IPS-18a (cell line): Measurements from ENCODE around the gene SPC24.
"Not testable (repeated sequence)": the region's sequence is repeated elsewhere in the genome, so short reads cannot be mapped to it uniquely, and the experiment has no call there.

Experiments
- H3K27ac ChIP-seq: one replicate; pipeline ENCODE4 v1.5.1; 2013; ENCODE audit warnings: low read length
- H3K27me3 ChIP-seq: one replicate; pipeline ENCODE4 v1.6.1; 2013; ENCODE audit warnings: mild to moderate bottlenecking, low read length; ENCODE audit not compliant: control insufficient read depth, insufficient read depth
- H3K36me3 ChIP-seq: one replicate; pipeline ENCODE4 v1.6.1; 2013; ENCODE audit warnings: low read depth, low read length; ENCODE audit not compliant: control insufficient read depth
- H3K4me1 ChIP-seq: one replicate; pipeline ENCODE4 v1.6.1; 2013; ENCODE audit warnings: low read depth, low read length; ENCODE audit not compliant: control insufficient read depth
- H3K4me3 ChIP-seq: one replicate; pipeline ENCODE4 v1.5.1; 2013; ENCODE audit warnings: low read length
- H3K9ac ChIP-seq: one replicate; pipeline ENCODE4 v1.6.1; 2013; ENCODE audit warnings: mild to moderate bottlenecking, low read length, moderate library complexity
- H3K9me3 ChIP-seq: one replicate; pipeline ENCODE4 v1.6.1; 2013; ENCODE audit warnings: low read depth, low read length; ENCODE audit not compliant: control insufficient read depth

SPC24 gene

DNA sequence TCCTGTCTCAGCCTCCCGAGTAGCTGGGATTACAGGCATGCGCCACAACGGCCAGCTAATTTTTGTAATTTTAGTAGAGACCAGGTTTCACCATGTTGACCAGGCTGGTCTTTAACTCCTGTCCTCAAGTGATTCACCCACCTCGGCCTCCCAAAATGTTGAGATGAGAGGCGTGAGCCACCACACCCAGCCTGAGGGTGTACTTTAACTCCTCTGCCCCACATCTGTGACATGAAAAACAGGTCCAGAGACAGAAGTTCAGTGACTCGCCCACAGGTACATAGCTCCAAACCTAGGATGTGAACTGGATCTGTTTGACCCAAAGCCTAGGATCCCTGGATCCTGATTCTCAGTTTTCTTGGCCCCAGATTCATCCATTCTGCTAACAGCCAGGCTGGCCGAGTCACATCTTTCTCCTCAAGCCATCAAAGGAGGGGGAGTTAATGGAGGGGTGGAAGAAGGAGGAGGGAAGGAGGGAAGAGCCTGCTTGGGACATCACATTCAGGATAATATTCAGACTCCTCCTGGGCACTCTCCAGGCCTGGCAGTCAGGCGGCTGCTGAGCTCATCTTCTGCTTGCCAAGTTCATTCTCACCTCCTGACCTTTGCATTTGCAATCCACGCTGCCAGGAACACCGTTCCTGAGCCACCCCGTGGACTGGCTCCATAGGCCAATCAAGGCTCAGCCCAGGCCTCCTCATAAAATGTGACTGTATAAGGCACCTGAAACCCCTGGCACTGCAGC lies 3.1 kb downstream of the SPC24 start:
- H3K36me3 ChIP-seq = peaks cover 7% of the 10 kb centered on the region
- no peaks in the 10 kb centered on the region for H3K9me3 ChIP-seq

DNA sequence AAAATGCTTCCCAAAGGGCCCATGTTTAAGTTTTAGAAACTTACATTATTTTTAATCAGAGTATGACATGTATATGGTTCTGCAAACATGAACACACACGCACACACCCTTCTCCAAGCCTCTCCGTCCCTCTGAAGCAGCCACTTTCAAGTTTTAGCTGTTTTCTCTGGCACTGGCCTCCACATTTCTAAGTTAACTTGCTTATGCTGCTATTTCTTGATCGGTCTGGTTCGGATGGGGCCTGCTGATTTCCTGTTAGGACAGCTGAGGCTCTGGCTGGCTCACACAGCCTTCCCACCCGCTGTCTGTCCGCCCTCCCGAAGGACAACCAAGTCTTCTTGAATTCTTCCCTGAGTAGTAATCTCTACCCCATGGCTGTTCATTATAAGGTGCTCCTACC lies 4.4 kb downstream of the SPC24 start:
- Histone ChIP-seq H3K4me1 (peaks cover 4% of the 10 kb centered on the region), H3K9ac (no peak overlapping the region), H3K36me3 (peaks cover 14% of the 10 kb centered on the region), H3K4me3 (no peak overlapping the region), H3K9me3 (no peaks in the 10 kb centered on the region), H3K27me3 (no peaks in the 10 kb centered on the region), H3K27ac (no peak overlapping the region)

More for the DNA sequence above, 3.1 kb downstream of the SPC24 start:
- no peak overlapping the region for H3K27ac ChIP-seq
- H3K9ac ChIP-seq = no peak overlapping the region
- H3K4me1 ChIP-seq = peaks cover 4% of the 10 kb centered on the region
- H3K4me3 ChIP-seq = no peak overlapping the region
- H3K27me3 ChIP-seq = no peaks in the 10 kb centered on the region

DNA sequence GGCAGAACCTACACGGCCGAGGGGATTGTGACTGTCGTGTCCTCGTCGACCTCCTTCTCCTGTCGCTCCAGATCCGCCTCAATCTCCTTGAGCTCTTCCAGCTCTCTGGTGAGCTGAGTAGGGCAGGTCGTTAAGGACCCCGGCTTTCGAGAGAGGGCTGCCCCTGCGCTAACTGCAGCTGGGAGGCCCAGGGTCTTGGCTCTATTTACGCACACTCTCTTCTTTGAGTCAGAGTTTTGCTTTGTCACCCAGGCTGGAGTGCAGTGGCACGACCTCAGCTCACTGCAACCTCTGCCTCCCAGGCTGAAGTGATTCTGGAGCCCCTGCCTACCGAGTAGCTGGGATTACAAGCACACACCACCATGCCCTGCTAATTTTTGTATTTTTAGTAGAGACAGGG lies 7.6 kb downstream of the SPC24 start:
- H3K27me3 ChIP-seq = no peaks in the 10 kb centered on the region
- H3K27ac ChIP-seq = no peak overlapping the region
- H3K9ac ChIP-seq = no peak overlapping the region
- peaks cover 6% of the 10 kb centered on the region for H3K4me1 ChIP-seq
- H3K4me3 ChIP-seq = no peak overlapping the region
- no peaks in the 10 kb centered on the region for H3K9me3 ChIP-seq
- peaks cover 22% of the 10 kb centered on the region for H3K36me3 ChIP-seq

DNA sequence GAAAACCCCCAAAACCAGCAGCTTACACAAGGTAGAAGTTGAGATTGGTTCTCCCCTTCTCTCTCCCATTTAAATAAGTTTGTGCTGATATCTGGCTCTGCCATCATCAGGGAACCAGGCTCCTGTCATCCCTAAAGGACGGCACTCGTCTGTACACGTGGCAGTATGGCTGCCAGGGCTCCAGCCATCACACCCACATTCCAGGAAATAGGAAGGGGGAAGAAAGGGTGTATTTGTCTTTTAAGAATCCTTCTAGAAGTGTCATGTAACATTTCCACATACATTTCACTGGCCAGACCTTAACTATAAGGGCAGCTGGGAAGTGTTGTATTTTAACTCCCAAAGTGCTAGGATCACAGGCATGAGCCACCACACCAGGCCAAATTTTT lies 10.1 kb downstream of the SPC24 start:
- peaks cover 22% of the 10 kb centered on the region for H3K36me3 ChIP-seq
- no peak overlapping the region for H3K9ac ChIP-seq
- no peaks in the 10 kb centered on the region for H3K9me3 ChIP-seq
- no peaks in the 10 kb centered on the region for H3K27me3 ChIP-seq
- H3K4me3 ChIP-seq = no peak overlapping the region
- no peak overlapping the region for H3K27ac ChIP-seq
- H3K4me1 ChIP-seq = peaks cover 18% of the 10 kb centered on the region

DNA sequence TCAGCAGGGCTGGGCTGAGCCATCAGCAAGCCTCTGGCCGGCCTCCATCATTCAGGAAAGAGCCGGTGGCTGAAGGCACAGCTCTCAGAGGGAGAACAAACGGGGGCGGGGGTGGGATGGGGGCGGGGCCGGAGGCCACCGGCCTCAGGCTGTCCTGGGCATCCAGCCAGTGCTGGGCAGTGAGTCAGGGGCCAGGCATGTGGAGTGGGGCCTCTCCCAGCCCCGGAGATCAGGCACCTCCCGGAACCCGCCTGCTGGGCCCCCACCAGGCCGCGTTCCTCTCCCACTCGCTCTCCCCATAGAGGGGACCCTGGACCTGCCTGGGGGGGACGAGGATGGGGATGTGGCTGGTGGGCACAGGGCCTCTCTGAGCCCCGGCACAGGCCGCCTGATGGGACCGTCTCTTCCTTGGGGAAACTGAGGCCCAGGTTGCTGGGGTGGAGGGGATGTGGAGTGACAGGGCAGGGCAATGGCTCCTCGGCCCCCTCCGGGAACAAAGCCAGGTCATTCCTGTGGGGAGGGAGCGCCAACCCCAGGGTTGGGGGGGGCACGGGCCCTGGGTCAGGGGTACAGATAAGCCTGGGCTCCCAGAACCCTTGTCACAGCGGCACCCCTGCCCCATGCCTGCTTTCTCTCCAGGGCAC lies 12.9 kb downstream of the SPC24 start:
- Histone ChIP-seq H3K9ac (peak overlapping the region; percentile 45), H3K36me3 (peaks cover 16% of the 10 kb centered on the region), H3K27ac (no peak overlapping the region), H3K9me3 (no peaks in the 10 kb centered on the region), H3K4me1 (peaks cover 21% of the 10 kb centered on the region), H3K4me3 (peak overlapping the region; percentile 24), H3K27me3 (no peaks in the 10 kb centered on the region)

DNA sequence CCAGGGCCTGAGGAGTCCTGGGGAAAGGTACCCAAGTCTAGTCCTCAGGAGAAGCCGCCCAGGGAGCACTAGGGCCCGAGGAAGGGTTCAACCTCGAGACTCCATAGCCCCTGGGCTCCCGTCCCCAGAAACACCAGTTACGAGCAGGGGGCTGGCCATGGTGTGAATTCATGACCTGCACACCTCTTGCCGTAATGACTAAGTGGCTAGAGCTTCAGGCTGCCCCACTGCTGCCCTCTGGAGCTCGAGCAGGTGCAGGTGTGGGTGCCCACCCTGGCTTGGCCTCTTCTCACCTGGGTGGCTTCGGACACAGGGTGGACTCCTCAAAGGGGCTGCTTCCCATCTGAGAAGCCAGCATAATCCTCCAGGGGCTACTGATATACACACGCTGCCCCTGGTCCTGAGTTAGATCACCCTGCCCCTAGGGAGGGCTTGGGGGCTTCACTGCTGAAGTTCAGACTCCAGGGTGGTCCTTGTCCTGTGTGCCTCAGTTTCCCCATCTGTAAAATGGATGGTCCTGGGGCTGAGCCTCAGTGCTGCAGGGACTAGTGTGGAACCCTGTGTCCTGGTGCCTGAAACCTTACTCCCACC lies 13.6 kb downstream of the SPC24 start:
- Histone ChIP-seq H3K9me3 (no peaks in the 10 kb centered on the region), H3K4me1 (peaks cover 21% of the 10 kb centered on the region), H3K27ac (no peak overlapping the region), H3K9ac (no peak overlapping the region), H3K27me3 (no peaks in the 10 kb centered on the region), H3K36me3 (peaks cover 10% of the 10 kb centered on the region), H3K4me3 (no peak overlapping the region)

DNA sequence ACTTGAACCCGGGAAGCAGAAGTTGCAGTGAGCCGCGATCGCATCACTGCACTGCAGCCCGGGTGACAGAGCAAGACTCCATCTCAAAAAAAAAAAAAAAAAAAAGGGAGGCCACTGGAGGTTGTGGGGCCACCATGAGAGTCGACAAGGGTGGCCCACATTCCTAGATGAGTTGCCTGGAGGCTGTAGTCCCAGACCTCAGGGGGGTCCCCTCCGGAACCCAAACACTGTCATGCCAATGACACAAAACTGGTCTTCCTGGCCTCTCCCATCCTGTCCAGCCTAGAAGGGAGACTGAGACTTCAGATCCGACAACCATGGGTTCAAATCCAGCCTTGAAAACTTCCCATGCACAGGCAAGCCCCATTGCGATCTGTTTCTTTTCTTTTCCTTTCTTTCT lies 14.7 kb downstream of the SPC24 start:
- H3K9ac ChIP-seq = no peak overlapping the region
- H3K27me3 ChIP-seq = no peaks in the 10 kb centered on the region
- peaks cover 21% of the 10 kb centered on the region for H3K4me1 ChIP-seq
- peaks cover 8% of the 10 kb centered on the region for H3K36me3 ChIP-seq
- no peaks in the 10 kb centered on the region for H3K9me3 ChIP-seq
- no peak overlapping the region for H3K4me3 ChIP-seq
- no peak overlapping the region for H3K27ac ChIP-seq

DNA sequence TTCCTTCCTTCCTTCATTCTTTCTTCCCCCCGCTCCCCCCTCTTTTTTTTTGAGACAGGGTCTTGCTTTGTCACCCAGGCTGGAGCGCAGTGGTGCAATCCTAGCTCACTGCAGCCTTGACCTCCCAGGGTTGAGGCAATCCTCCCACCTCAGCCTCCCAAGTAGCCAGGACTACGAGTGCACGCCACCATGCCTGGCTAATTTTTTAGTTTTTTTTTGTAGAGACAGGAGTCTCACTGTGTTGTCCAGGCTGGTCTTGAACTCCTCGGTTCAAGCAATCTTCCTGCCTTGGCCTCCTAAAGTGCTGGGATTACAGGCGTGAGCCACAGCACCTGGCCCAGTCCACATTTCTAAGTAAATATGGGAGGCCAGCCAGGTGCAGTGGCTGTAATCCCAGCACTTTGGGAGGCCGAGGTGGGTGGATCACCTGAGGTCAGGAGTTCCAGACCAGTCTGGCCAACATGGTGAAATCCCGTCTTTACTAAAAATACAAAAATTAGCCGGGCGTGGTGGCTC lies 15.5 kb downstream of the SPC24 start:
- not testable (repeated sequence) for H3K9me3 ChIP-seq, H3K4me3 ChIP-seq, H3K9ac ChIP-seq, H3K27me3 ChIP-seq, H3K27ac ChIP-seq, H3K36me3 ChIP-seq
- peaks cover 21% of the 10 kb centered on the region for H3K4me1 ChIP-seq

DNA sequence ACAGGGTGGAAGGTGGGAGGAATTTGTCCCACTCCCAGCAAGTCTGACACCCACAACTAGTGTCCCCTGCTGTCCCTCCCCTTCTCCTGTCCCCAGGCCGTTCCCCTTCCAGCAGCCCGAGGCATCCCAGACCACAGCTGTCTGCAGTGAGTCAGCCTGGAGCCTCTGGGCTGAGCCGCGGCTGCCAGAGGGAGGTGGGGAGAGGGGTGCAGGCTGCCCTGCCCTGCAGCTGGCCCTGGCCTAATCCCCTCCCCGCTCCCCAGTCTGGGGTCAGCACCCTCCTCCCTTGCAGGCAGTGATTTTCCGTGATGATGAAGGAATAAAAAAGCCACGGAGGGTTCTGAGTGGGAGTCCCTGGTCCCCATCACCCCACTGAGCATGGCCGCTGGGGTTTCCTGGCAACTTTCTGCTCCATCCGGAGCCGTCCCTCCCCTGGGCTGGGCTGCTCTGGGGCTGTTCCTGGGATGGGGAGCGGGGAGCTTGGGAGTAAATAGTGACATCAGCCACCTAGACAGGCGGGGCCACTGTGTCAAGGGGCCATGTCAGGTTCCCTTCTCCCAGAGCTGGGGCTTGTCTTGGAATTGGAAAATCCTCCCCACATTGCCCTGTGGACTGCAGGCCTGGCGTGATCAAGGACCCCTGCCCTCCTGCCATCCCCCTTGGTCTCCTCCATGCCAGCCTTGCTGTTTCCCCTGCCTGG lies 16.8 kb downstream of the SPC24 start:
- Histone ChIP-seq H3K9me3 (no peaks in the 10 kb centered on the region), H3K4me3 (no peak overlapping the region), H3K27ac (no peak overlapping the region), H3K36me3 (no peaks in the 10 kb centered on the region), H3K4me1 (peaks cover 20% of the 10 kb centered on the region), H3K9ac (no peak overlapping the region), H3K27me3 (no peaks in the 10 kb centered on the region)

DNA sequence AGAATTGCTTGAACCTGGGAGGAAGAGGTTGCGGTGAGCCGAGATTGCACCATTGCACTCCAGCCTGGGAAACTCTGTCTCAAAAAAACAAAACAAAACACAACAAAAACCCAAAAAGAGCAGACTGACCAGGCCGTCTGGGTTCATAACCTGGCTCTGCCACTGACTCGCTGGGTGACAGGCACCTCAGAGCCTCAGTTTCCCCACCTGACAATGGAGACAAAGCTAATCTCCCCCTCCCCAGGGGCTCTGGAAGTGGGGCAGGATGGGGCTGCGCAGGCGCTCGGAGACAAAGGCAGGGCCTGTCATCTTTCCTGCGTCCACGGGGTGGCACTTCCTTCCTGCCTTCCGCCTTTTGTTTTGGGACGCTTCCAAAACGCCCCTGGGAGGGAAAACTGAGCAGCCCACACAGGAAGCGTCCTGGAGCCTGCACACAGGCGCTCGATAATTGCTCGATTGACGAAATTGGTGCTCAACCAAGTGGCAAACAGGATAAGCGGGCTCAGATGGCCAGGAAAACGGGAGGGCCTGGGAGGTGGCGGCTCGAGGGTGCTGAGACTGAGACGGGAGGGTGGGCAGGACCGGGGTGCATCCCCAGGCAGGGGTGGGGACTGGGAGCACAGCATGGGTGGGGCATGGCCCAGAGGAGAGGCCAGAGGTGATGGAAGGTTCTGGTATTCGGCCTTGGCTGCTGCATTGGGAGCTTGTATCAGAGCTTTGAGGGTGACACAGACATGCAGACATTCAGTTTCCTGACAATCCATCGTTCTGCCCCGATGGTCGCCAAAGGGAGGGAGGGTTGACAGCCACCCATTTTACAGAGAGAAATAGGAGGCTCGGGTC lies 17.8 kb downstream of the SPC24 start:
- Histone ChIP-seq H3K4me3 (peak overlapping the region; percentile 58), H3K36me3 (peaks cover 4% of the 10 kb centered on the region), H3K9ac (peak overlapping the region; percentile 23), H3K4me1 (peaks cover 13% of the 10 kb centered on the region), H3K27ac (no peak overlapping the region), H3K9me3 (no peaks in the 10 kb centered on the region), H3K27me3 (no peaks in the 10 kb centered on the region)
